Gastrocnemius medialis (tissue), 4 donors: ENCODE results near the gene FAM9B. TPM values are rescaled to one million over a fixed set of nuclear protein-coding genes. Genes with fewer than 3 reads are reported as not detected.
"Not testable (repeated sequence)": the region's sequence is repeated elsewhere in the genome, so short reads cannot be mapped to it uniquely, and the experiment has no call there.

Experiments
- ATAC-seq, 2 donors: fragments of 150-250 bp; one replicate each; pipeline ENCODE4 v1.9.1; 2016
- DNase-seq, 2 donors: peaks; one replicate each; pipeline ENCODE4 v3.0.0-alpha.2; 2019
- H3K27ac ChIP-seq, 4 donors: fragments of 200-600 bp; sonication (generic); 1 replicate in 1 of 4; 2 replicates in 3 of 4; pipeline ENCODE4 v1.5.1; 2016 to 2018; ENCODE audit warnings: mild to moderate bottlenecking in 2 of 4, moderate library complexity in 1 of 4
- H3K27me3 ChIP-seq, 3 donors: fragments of 200-600 bp; sonication (generic) in 2 of 3; 1 replicate in 1 of 3; 2 replicates in 2 of 3; pipeline versions ENCODE4 v1.5.1 to v1.6.0; 2016 to 2019; ENCODE audit warnings: mild to moderate bottlenecking in 1 of 3, moderate library complexity in 1 of 3
- H3K36me3 ChIP-seq, 2 donors: fragments of 200-600 bp; sonication (generic) in 1 of 2; one replicate each; pipeline ENCODE4 v1.5.1; 2017 to 2018
- H3K4me1 ChIP-seq, 2 donors: fragments of 200-600 bp; sonication (generic) in 1 of 2; one replicate each; pipeline ENCODE4 v1.5.1; 2016 to 2017; ENCODE audit warnings: mild to moderate bottlenecking in 2 of 2
- H3K4me3 ChIP-seq, 4 donors: fragments of 200-600 bp; sonication (generic) in 3 of 4; 1 replicate in 1 of 4; 2 replicates in 3 of 4; pipeline ENCODE4 v1.5.1; 2016 to 2019; ENCODE audit warnings: mild to moderate bottlenecking in 2 of 4
- H3K9me3 ChIP-seq, 3 donors: fragments of 200-600 bp; sonication (generic) in 2 of 3; 1 replicate in 1 of 3; 2 replicates in 2 of 3; pipeline ENCODE4 v1.5.1; 2016 to 2019
- POLR2A ChIP-seq, 2 donors: fragments of 450-650 bp; IDR thresholded peaks; one replicate each; pipeline ENCODE4 v1.6.1; 2017; ENCODE audit warnings: antibody characterized with exemption in 2 of 2, mild to moderate bottlenecking in 2 of 2, moderate library complexity in 2 of 2
- in situ Hi-C, 4 donors: fragments of 200-750 bp; cut with MboI; loops; one replicate each; pipeline versions ENCODE4 v1.15.0 to v1.8.0; 2017; ENCODE audit warnings: low sequenced_read_pairs in 4 of 4
- intact Hi-C: fragments of 100-400 bp; cut with DNase I; formaldehyde crosslinking; loops from one replicate; pipeline ENCODE4 v1.15.1; 2023; ENCODE audit warnings: low total_unique reads
- total RNA-seq, 4 donors: library from RNA; depleted of rRNA; stranded (reverse); fragments of >200 nt; gene quantifications; one replicate each; pipeline versions ENCODE4 v1.1.0 to v1.2.3, GENCODE V29; 2016
- TF ChIP-seq, protein P1 (sequence below), 5 experiments: fragments of 450-650 bp in 3 of 5; fragments of 200-600 bp in 2 of 5; sonication (generic) in 2 of 5; IDR thresholded peaks in 4 of 5; conservative IDR thresholded peaks in 1 of 5; 1 replicate in 4 of 5; 2 replicates in 1 of 5; pipeline ENCODE4 v1.5.1; 2016 to 2019; ENCODE audit warnings: antibody characterized with exemption in 5 of 5, mild to moderate bottlenecking in 3 of 5, moderate library complexity in 3 of 5

FAM9B gene
- total RNA-seq, 4 donors from 2014 or later = not detected

DNA sequence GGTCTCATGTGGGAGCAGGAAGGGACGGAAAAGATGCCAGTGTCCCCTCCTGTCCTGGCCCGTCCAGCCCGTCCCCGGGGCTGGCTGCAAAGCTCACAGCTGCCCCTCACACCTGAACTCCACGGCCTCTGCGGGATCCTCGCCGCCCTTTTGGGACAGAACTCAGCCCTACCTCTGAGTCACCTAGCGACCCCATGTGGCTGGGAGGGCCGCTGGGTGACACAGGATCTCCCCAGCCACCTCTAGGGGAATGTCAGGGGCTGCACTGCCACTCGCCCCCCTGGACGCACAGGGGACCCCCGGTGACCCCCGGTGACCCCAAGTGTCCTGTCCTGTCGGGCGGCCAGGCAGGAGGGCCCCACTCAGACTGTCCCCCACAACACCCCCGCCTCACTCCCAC lies 748 bp downstream of the FAM9B start:
- DNase-seq (no peak), ATAC-seq (no peak)
- no peaks in the 10 kb centered on the region for H3K27me3 ChIP-seq
- no peaks in the 10 kb centered on the region for H3K9me3 ChIP-seq
- no peaks in the 10 kb centered on the region for H3K36me3 ChIP-seq
- TF ChIP-seq, protein P1, sequence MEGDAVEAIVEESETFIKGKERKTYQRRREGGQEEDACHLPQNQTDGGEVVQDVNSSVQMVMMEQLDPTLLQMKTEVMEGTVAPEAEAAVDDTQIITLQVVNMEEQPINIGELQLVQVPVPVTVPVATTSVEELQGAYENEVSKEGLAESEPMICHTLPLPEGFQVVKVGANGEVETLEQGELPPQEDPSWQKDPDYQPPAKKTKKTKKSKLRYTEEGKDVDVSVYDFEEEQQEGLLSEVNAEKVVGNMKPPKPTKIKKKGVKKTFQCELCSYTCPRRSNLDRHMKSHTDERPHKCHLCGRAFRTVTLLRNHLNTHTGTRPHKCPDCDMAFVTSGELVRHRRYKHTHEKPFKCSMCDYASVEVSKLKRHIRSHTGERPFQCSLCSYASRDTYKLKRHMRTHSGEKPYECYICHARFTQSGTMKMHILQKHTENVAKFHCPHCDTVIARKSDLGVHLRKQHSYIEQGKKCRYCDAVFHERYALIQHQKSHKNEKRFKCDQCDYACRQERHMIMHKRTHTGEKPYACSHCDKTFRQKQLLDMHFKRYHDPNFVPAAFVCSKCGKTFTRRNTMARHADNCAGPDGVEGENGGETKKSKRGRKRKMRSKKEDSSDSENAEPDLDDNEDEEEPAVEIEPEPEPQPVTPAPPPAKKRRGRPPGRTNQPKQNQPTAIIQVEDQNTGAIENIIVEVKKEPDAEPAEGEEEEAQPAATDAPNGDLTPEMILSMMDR (IDR thresholded peaks at IDR 0.05 in 4 of 5, conservative IDR thresholded peaks at IDR 0.05 in 1 of 5) = no peak
- TF ChIP-seq POLR2A (IDR thresholded peaks at IDR 0.05) = no peak
- no peak overlapping the region for H3K4me3 ChIP-seq
- no peaks in the 10 kb centered on the region for H3K4me1 ChIP-seq
- no peak overlapping the region for H3K27ac ChIP-seq
- intact Hi-C loops (no loop called here), in situ Hi-C loops (no loop called here)

DNA sequence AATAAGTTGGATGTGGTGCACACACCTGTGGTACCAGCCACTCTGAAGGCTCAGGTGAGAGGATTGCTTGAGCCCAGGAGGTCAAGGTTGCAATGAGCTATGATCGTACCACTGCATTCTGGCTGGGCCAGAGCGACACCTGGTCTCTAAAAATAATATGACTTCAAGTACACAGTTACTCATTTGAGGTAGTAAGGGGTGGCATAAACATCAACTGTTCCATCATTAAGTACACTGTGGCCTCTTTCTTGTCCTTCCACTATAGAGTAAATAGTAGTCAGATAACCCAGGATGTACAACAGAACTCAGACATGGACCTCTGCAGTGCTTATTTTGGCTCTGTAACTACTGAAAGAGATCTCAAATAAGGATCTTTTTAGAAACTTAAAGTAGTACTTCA lies 10.6 kb downstream of the FAM9B start:
- intact Hi-C loops = no loop called here

GRCh38 chrX:9019151-9019550 lies 14.8 kb downstream of the FAM9B start:
- TF ChIP-seq, protein P1 (IDR thresholded peaks at IDR 0.05 in 4 of 5, conservative IDR thresholded peaks at IDR 0.05 in 1 of 5) = no peak
- TF ChIP-seq POLR2A (IDR thresholded peaks at IDR 0.05) = no peak
- no peak for DNase-seq
- in situ Hi-C loops = no loop called here
- Histone ChIP-seq H3K27me3 (no peaks in the 10 kb centered on the region), H3K36me3 (no peaks in the 10 kb centered on the region), H3K27ac (no peak overlapping the region), H3K9me3 (no peaks in the 10 kb centered on the region), H3K4me3 (no peak overlapping the region), H3K4me1 (no peaks in the 10 kb centered on the region)
- ATAC-seq = no peak
- intact Hi-C loops = no loop called here

More for the DNA sequence above, 10.6 kb downstream of the FAM9B start:
- no peaks in the 10 kb centered on the region for H3K27me3 ChIP-seq
- TF ChIP-seq POLR2A (IDR thresholded peaks at IDR 0.05) = no peak
- TF ChIP-seq, protein P1 (IDR thresholded peaks at IDR 0.05 in 4 of 5, conservative IDR thresholded peaks at IDR 0.05 in 1 of 5) = no peak
- H3K27ac ChIP-seq = no peak overlapping the region
- no peaks in the 10 kb centered on the region for H3K9me3 ChIP-seq
- H3K36me3 ChIP-seq = no peaks in the 10 kb centered on the region
- ATAC-seq (no peak), DNase-seq (no peak)
- no peak overlapping the region for H3K4me3 ChIP-seq
- no peaks in the 10 kb centered on the region for H3K4me1 ChIP-seq
- in situ Hi-C loops = no loop called here

DNA sequence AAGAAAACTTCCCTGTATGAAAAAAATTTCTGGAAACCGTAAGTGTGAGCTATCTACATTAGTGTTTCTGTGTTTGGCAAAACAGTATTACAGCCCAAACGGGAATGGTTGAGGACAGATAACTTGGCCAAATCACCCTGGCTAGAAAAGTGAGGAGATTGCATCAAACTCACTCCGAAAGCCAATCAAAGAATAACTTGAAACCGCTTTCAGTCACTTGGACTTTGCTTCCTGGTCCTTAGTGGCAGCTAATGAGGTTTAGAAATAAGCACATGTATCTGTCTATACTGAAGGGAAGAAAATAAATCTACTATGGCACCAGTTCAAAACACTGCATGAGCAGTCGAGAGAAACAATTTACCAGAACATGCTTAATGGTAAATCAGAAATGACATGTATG lies 15.6 kb downstream of the FAM9B start:
- DNase-seq, intact Hi-C loops, ATAC-seq, H3K36me3 ChIP-seq, H3K27me3 ChIP-seq, H3K27ac ChIP-seq, H3K4me3 ChIP-seq, H3K9me3 ChIP-seq, H3K4me1 ChIP-seq, in situ Hi-C loops: not testable (repeated sequence)

- in situ Hi-C loops (no loop called here), intact Hi-C loops (no loop called here)
- H3K36me3 ChIP-seq = no peaks in the 10 kb centered on the region
- no peak overlapping the region for H3K27ac ChIP-seq
- DNase-seq (no peak), ATAC-seq (peak; percentile 71 to 89)
- TF ChIP-seq, protein P1 (IDR thresholded peaks at IDR 0.05 in 4 of 5, conservative IDR thresholded peaks at IDR 0.05 in 1 of 5) = no peak
- H3K4me3 ChIP-seq = no peak overlapping the region
- H3K27me3 ChIP-seq = no peaks in the 10 kb centered on the region
- H3K4me1 ChIP-seq = no peaks in the 10 kb centered on the region
- no peaks in the 10 kb centered on the region for H3K9me3 ChIP-seq
These were observed 30.9 kb downstream of the FAM9B start for GRCh38 chrX:9003041-9003440.
